SK-N-SH treated with all-trans-retinoic acid at 6 μM for 48 hours (cell line): ENCODE measurements around the gene PADI3.

Experiments used
- ARNTL ChIP-seq: fragments of 450-650 bp; formaldehyde crosslinking; IDR thresholded peaks from 2 replicates; pipeline ENCODE4 v1.5.0; 2020; ENCODE audit warnings: low read depth, mild to moderate bottlenecking, moderate library complexity, borderline replicate concordance
- BACH2 ChIP-seq: fragments of 250-450 bp; sonication (Bioruptor Pico); IDR thresholded peaks from 2 replicates; pipeline ENCODE4 v1.9.0; 2021; ENCODE audit warnings: mild to moderate bottlenecking, borderline replicate concordance
- ESRRG ChIP-seq: fragments of 250-450 bp; sonication (Bioruptor Pico); IDR thresholded peaks from 2 replicates; pipeline ENCODE4 v1.6.1; 2021; ENCODE audit warnings: mild to moderate bottlenecking
- GLIS3 ChIP-seq: fragments of 250-450 bp; sonication (Bioruptor Pico); IDR thresholded peaks from 2 replicates; pipeline ENCODE4 v1.5.0; 2020; ENCODE audit warnings: mild to moderate bottlenecking, moderate library complexity
- OSR1 ChIP-seq: fragments of 250-450 bp; sonication (Bioruptor Pico); IDR thresholded peaks from 2 replicates; pipeline ENCODE4 v1.8.0; 2022; ENCODE audit warnings: moderate library complexity, mild to moderate bottlenecking, inconsistent platforms
- RARB ChIP-seq: fragments of 250-450 bp; sonication (Bioruptor Pico); IDR thresholded peaks from 2 replicates; pipeline ENCODE4 v1.8.0; 2021; ENCODE audit warnings: mild to moderate bottlenecking, moderate library complexity
- SNAI2 ChIP-seq: fragments of 250-450 bp; sonication (Bioruptor Pico); IDR thresholded peaks from 2 replicates; pipeline ENCODE4 v1.5.0; 2020; ENCODE audit warnings: mild to moderate bottlenecking, moderate library complexity
- TOX ChIP-seq: fragments of 250-450 bp; sonication (Bioruptor Pico); IDR thresholded peaks from 2 replicates; pipeline ENCODE4 v1.8.0; 2021; ENCODE audit warnings: mild to moderate bottlenecking, moderate library complexity, borderline replicate concordance
- ZFP3 ChIP-seq: fragments of 250-450 bp; sonication (Bioruptor Pico); IDR thresholded peaks from 2 replicates; pipeline ENCODE4 v1.5.0; 2020; ENCODE audit warnings: mild to moderate bottlenecking, moderate library complexity
- ZFP30 ChIP-seq: fragments of 450-650 bp; formaldehyde crosslinking; IDR thresholded peaks from 2 replicates; pipeline ENCODE4 v1.5.0; 2022; ENCODE audit warnings: mild to moderate bottlenecking, moderate library complexity
- ZNF70 ChIP-seq: fragments of 450-650 bp; formaldehyde crosslinking; IDR thresholded peaks from 2 replicates; pipeline ENCODE4 v1.5.0; 2020; ENCODE audit warnings: mild to moderate bottlenecking, moderate library complexity
- TF ChIP-seq, protein P1 (sequence below): fragments of 250-450 bp; sonication (Bioruptor Pico); IDR thresholded peaks from 2 replicates; pipeline ENCODE4 v1.5.1; 2021; ENCODE audit warnings: mild to moderate bottlenecking, moderate library complexity
- TF ChIP-seq, protein P2 (sequence below): fragments of 250-450 bp; sonication (Bioruptor Pico); IDR thresholded peaks from 2 replicates; pipeline ENCODE4 v1.8.0; 2020; ENCODE audit warnings: mild to moderate bottlenecking, moderate library complexity, borderline replicate concordance
- TF ChIP-seq, protein P3 (sequence below): fragments of 250-450 bp; sonication (Bioruptor Pico); IDR thresholded peaks from 2 replicates; pipeline ENCODE4 v1.5.1; 2020; ENCODE audit warnings: low read depth, mild to moderate bottlenecking, moderate library complexity

DNA sequence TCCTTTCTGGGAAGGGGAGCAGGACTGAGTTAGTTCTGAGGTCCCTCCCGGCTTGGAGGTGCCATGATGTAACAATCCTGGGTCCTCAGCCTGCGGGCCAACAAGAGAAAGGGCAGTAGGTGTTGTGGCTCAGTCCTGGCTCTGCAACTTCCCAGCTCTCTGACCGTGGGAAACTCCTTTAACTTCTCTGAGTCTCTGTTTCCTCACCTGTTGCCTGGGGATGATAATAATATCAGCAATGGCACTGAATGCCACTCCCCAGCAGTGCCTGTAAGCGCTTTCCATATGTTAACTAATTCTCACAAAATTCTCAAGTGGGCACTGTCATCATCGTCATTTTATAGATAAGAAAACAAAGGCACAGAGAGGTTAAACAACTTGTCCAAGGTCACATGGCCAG, 2.3 kb downstream of the PADI3 start:
- TF ChIP-seq, protein P1, sequence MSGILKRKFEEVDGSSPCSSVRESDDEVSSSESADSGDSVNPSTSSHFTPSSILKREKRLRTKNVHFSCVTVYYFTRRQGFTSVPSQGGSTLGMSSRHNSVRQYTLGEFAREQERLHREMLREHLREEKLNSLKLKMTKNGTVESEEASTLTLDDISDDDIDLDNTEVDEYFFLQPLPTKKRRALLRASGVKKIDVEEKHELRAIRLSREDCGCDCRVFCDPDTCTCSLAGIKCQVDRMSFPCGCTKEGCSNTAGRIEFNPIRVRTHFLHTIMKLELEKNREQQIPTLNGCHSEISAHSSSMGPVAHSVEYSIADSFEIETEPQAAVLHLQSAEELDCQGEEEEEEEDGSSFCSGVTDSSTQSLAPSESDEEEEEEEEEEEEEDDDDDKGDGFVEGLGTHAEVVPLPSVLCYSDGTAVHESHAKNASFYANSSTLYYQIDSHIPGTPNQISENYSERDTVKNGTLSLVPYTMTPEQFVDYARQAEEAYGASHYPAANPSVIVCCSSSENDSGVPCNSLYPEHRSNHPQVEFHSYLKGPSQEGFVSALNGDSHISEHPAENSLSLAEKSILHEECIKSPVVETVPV, result no peak
- TF ChIP-seq, protein P2, sequence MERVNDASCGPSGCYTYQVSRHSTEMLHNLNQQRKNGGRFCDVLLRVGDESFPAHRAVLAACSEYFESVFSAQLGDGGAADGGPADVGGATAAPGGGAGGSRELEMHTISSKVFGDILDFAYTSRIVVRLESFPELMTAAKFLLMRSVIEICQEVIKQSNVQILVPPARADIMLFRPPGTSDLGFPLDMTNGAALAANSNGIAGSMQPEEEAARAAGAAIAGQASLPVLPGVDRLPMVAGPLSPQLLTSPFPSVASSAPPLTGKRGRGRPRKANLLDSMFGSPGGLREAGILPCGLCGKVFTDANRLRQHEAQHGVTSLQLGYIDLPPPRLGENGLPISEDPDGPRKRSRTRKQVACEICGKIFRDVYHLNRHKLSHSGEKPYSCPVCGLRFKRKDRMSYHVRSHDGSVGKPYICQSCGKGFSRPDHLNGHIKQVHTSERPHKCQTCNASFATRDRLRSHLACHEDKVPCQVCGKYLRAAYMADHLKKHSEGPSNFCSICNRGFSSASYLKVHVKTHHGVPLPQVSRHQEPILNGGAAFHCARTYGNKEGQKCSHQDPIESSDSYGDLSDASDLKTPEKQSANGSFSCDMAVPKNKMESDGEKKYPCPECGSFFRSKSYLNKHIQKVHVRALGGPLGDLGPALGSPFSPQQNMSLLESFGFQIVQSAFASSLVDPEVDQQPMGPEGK, result no peak
- no peak for TF ChIP-seq BACH2 (CRISPR knock-in tag)
- TF ChIP-seq, protein P3, sequence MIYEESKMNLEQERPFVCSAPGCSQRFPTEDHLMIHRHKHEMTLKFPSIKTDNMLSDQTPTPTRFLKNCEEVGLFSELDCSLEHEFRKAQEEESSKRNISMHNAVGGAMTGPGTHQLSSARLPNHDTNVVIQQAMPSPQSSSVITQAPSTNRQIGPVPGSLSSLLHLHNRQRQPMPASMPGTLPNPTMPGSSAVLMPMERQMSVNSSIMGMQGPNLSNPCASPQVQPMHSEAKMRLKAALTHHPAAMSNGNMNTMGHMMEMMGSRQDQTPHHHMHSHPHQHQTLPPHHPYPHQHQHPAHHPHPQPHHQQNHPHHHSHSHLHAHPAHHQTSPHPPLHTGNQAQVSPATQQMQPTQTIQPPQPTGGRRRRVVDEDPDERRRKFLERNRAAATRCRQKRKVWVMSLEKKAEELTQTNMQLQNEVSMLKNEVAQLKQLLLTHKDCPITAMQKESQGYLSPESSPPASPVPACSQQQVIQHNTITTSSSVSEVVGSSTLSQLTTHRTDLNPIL, result no peak
- TF ChIP-seq ZFP30 (CRISPR knock-in tag), result no peak
- TF ChIP-seq ZNF70 (CRISPR knock-in tag), result no peak
- no peak for TF ChIP-seq GLIS3 (CRISPR knock-in tag)
- TF ChIP-seq RARB, result no peak
- TF ChIP-seq SNAI2 (CRISPR knock-in tag), result no peak
- no peak for TF ChIP-seq ZFP3 (CRISPR knock-in tag)
- TF ChIP-seq OSR1 (CRISPR knock-in tag), result no peak
- TF ChIP-seq ARNTL (CRISPR knock-in tag), result no peak
- no peak for TF ChIP-seq TOX (CRISPR knock-in tag)
- no peak for TF ChIP-seq ESRRG (CRISPR knock-in tag)
